ENCODE results near the gene LYSMD2. TPM values are rescaled to one million over a fixed set of nuclear protein-coding genes. Genes with fewer than 3 reads are reported as not detected.

Gene LYSMD2
- total and polyA plus RNA-seq, 2 of the 8 experiments (the other 6 are each of a cell fraction or from before 2014, with no cell fraction given) = 2.2 to 2.7 TPM

DNA sequence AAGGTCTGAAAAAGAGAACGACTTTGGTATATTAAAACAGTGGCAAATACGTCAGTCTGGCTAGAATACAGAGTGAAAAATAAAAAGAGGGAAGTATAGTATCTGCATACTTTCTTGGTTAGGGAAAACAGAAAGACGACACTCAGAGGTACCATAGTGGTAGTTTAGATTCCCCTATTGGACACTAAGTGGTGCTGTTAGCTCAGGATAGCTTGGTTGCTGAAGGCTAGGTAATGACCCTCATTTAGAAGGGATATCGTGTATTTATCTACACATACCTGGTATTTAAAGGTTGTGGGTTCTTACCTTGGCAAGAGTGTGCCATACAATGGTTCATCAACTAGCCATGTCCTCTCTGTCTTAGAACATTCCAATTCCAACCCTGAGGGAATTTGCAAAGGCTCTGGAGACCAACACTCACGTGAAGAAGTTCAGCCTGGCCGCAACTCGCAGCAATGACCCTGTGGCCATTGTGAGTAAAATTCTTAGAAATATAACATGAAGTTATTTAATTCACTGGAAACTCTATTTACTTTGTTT, 45.0 kb upstream of the LYSMD2 start (continued):
- TF ChIP-seq POLR2A (IDR thresholded peaks at IDR 0.05; ENCODE audit: control extremely low read depth in 1 of 2, low read depth in 2 of 2, low read length in 2 of 2) = no peak
- TF ChIP-seq TEAD4 (IDR thresholded peaks at IDR 0.05; ENCODE audit: low read depth, low read length) = no peak
- no peak for TF ChIP-seq SP1 (IDR thresholded peaks at IDR 0.05; ENCODE audit: low read depth, low read length)
- no peak for TF ChIP-seq JUND (IDR thresholded peaks at IDR 0.05; ENCODE audit: low read length)
- TF ChIP-seq SAP30 (IDR thresholded peaks at IDR 0.05; ENCODE audit: insufficient read depth, insufficient replicate concordance, low read length) = no peak
- no peak for TF ChIP-seq FOSL1 (IDR thresholded peaks at IDR 0.05; ENCODE audit: insufficient read depth, low read depth, low read length)
- TF ChIP-seq SIRT6 (IDR thresholded peaks at IDR 0.05; ENCODE audit: low read length) = no peak

Data from H1 (cell line).